Mammary epithelial cell (primary cell): ENCODE data around the gene RGS5.
"Not testable (repeated sequence)": the region's sequence is repeated elsewhere in the genome, so short reads cannot be mapped to it uniquely, and the experiment has no call there.

Experiments
- EZH2 ChIP-seq: IDR thresholded peaks from 2 replicates; pipeline ENCODE4 v1.6.1; 2012; ENCODE audit warnings: low read length, inconsistent platforms, borderline replicate concordance
- TF ChIP-seq, protein P1 (sequence below), 2 donors: IDR thresholded peaks in 1 of 2; conservative IDR thresholded peaks in 1 of 2; 2 replicates each; pipeline ENCODE4 v1.5.1; 2011 to 2012; ENCODE audit warnings: inconsistent platforms in 2 of 2, low read length in 2 of 2, mild to moderate bottlenecking in 2 of 2, control low read depth in 1 of 2, low read depth in 1 of 2; ENCODE audit not compliant: insufficient read depth in 1 of 2; ENCODE audit errors: extremely low read depth in 1 of 2

DNA sequence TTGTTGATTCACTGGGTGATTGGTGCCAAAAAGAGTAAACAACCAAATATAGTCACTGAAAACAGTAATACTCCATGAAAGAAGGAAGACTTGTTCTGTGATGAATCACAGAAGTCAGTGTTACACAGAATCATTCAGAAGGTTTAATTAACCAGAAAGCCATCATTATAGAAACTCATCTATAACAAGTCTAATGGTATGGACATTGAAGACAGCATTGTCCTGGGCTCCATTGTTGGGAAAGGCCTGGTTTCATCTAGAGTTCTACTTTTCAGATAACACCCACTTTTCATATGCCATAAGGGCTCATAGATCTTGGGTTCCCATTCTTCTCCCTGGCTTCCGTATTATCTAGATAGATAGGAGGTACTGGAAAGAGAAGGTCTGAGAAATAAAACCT is 41.9 kb upstream of the RGS5 start:
- not testable (repeated sequence) for TF ChIP-seq EZH2
- TF ChIP-seq, protein P1, sequence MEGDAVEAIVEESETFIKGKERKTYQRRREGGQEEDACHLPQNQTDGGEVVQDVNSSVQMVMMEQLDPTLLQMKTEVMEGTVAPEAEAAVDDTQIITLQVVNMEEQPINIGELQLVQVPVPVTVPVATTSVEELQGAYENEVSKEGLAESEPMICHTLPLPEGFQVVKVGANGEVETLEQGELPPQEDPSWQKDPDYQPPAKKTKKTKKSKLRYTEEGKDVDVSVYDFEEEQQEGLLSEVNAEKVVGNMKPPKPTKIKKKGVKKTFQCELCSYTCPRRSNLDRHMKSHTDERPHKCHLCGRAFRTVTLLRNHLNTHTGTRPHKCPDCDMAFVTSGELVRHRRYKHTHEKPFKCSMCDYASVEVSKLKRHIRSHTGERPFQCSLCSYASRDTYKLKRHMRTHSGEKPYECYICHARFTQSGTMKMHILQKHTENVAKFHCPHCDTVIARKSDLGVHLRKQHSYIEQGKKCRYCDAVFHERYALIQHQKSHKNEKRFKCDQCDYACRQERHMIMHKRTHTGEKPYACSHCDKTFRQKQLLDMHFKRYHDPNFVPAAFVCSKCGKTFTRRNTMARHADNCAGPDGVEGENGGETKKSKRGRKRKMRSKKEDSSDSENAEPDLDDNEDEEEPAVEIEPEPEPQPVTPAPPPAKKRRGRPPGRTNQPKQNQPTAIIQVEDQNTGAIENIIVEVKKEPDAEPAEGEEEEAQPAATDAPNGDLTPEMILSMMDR (conservative IDR thresholded peaks at IDR 0.05 in 1 of 2, IDR thresholded peaks at IDR 0.05 in 1 of 2; ENCODE audit: extremely low read depth in 1 of 2, insufficient read depth in 1 of 2, low read depth in 1 of 2, low read length in 2 of 2), result not testable (repeated sequence)
